Tibial artery (tissue), 4 donors: ENCODE data around the gene SNAPC4.
A peak's percentile ranks its signal among the peaks of the same experiment; 100 is the strongest.

Experiments used
- DNase-seq, 2 donors: peaks; one replicate each; pipeline ENCODE4 v3.0.0-alpha.2; 2019
- H3K27ac ChIP-seq, 2 donors: fragments of 200-600 bp; sonication (generic) in 1 of 2; 1 replicate in 1 of 2; 2 replicates in 1 of 2; pipeline ENCODE4 v1.5.1; 2018 to 2019; ENCODE audit warnings: mild to moderate bottlenecking in 1 of 2
- H3K27me3 ChIP-seq, 2 donors: fragments of 200-600 bp; sonication (generic) in 1 of 2; one replicate each; pipeline versions ENCODE4 v1.5.1 to v1.6.0; 2016 to 2019
- H3K36me3 ChIP-seq, 3 donors: fragments of 200-600 bp; sonication (generic) in 2 of 3; one replicate each; pipeline ENCODE4 v1.5.1; 2016 to 2019; ENCODE audit warnings: mild to moderate bottlenecking in 2 of 3
- H3K4me1 ChIP-seq, 4 donors: fragments of 200-600 bp; sonication (generic) in 2 of 4; 1 replicate in 3 of 4; 2 replicates in 1 of 4; pipeline ENCODE4 v1.5.1; 2016 to 2019
- H3K4me3 ChIP-seq, 2 donors: fragments of 200-600 bp; sonication (generic) in 1 of 2; 1 replicate in 1 of 2; 2 replicates in 1 of 2; pipeline ENCODE4 v1.5.1; 2018 to 2019; ENCODE audit warnings: mild to moderate bottlenecking in 2 of 2
- H3K9me3 ChIP-seq, 3 donors: fragments of 200-600 bp; sonication (generic) in 1 of 3; one replicate each; pipeline ENCODE4 v1.5.1; 2016 to 2019
- CTCF ChIP-seq, 2 experiments: fragments of 200-600 bp in 1 of 2; fragments of 450-650 bp in 1 of 2; IDR thresholded peaks; one replicate each; pipeline ENCODE4 v1.5.1; 2017 to 2019; ENCODE audit warnings: antibody characterized with exemption in 2 of 2, mild to moderate bottlenecking in 1 of 2, moderate library complexity in 1 of 2
- intact Hi-C: fragments of 100-400 bp; cut with DNase I; formaldehyde crosslinking; loops from one replicate; pipeline ENCODE4 v1.15.0; 2023; ENCODE audit warnings: low total_unique reads

Gene SNAPC4

DNA sequence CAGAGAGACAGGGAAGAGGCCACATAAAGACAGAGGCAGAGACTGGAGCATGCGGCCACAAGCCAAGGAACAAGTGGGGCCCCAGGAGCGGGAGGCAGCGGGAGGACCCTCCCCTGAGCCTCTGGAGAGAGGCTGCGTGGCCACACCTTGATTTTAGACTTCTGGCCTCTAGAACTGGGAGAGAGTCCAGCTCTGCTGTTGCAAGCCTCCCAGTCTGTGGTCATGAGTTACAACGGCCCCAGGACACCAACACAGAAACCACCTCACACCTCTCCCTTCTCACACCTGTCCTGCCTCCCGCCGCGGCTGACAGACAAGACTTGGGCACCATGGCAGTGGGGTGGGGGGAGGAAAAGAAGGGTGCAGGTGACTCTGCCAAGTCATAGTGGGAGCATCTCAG is 37.5 kb upstream of the SNAPC4 start:
- peak overlapping the region in 1 of 2 donors; percentile 95 for H3K4me3 ChIP-seq
- no peak overlapping the region for H3K27ac ChIP-seq
- peaks cover 0 to 35% (median 30%) of the 10 kb centered on the region in 4 donors for H3K4me1 ChIP-seq
- intact Hi-C loops, result no loop called here
- DNase-seq, result no peak
- TF ChIP-seq CTCF (IDR thresholded peaks at IDR 0.05), result no peak
- peaks cover 15 to 63% (median 30%) of the 10 kb centered on the region in 3 donors for H3K36me3 ChIP-seq
- no peaks in the 10 kb centered on the region for H3K27me3 ChIP-seq
- H3K9me3 ChIP-seq, result no peaks in the 10 kb centered on the region

DNA sequence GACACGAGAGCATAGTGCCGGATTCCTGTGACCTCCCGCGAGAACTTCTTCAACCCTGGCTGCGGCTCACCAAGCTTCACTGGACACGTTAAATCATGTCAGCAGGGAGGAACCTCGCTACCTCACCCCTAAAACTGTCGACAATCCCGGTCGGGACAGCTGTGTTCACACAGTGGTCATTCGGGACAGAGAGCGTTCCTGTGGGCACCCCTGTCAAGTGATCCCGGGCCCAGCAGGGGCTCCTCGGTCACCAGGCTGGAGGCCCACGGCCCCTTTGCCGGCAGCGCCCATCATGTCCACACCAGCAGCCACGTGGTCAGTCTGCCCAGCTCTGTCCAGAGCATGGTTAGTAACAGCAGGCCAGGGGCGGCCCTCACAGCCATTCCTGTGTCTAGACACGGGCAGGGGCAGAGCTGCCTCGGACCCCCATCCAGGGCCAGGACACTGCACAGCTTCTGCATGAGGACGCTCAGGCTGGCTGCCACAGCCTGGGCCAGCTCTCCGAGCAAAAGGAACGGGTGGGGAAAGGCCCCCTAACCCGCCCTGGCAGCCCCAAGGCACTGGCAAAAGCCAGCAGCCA is 36.2 kb upstream of the SNAPC4 start:
- no peak overlapping the region for H3K4me3 ChIP-seq
- peaks cover 0 to 35% (median 30%) of the 10 kb centered on the region in 4 donors for H3K4me1 ChIP-seq
- H3K36me3 ChIP-seq, result peaks cover 3 to 57% (median 25%) of the 10 kb centered on the region in 3 donors
- TF ChIP-seq CTCF (IDR thresholded peaks at IDR 0.05), result no peak
- H3K27ac ChIP-seq, result no peak overlapping the region
- no peaks in the 10 kb centered on the region for H3K27me3 ChIP-seq
- no peaks in the 10 kb centered on the region for H3K9me3 ChIP-seq
- DNase-seq, result no peak
- intact Hi-C loops, result no loop called here

DNA sequence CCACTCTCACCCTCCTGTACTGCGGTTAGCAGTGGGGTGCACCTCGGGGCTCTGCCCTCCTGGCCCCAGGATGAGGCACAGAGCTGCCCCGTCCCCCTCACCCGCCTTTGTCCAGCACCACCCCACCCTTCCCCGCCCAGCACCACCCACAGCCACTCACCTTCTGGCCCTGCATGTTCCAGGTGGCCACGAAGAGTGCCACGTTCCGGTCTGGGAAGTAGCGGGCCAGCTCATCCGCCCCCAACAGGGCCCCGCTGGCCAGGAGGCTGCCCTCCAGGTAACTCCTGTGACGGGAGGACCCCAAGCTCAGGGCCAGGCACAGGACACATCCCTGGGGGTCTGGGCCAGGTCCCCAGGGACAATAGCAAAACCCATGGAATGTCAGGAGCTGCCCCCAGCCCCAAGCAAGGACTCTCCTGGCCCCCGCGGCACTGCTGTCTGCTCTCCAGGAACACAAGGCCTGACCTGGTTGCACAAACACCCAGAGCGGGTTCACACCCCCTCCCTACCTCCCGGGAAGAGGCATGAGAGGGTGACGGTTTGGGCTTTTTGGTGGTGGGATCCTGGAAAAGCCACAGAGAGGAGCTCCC is 34.7 kb upstream of the SNAPC4 start:
- Histone ChIP-seq H3K9me3 (no peaks in the 10 kb centered on the region), H3K4me3 (no peak overlapping the region), H3K27me3 (no peaks in the 10 kb centered on the region), H3K27ac (no peak overlapping the region), H3K4me1 (peaks cover 0 to 30% (median 24%) of the 10 kb centered on the region in 4 donors), H3K36me3 (peaks cover 8 to 63% (median 30%) of the 10 kb centered on the region in 3 donors)
- intact Hi-C loops, result no loop called here
- no peak for DNase-seq
- no peak for TF ChIP-seq CTCF (IDR thresholded peaks at IDR 0.05)

- DNase-seq, result no peak
- Histone ChIP-seq H3K9me3 (no peaks in the 10 kb centered on the region), H3K4me1 (peaks cover 0 to 29% (median 24%) of the 10 kb centered on the region in 4 donors), H3K27me3 (no peaks in the 10 kb centered on the region), H3K27ac (no peak overlapping the region), H3K36me3 (peaks cover 8 to 70% (median 35%) of the 10 kb centered on the region in 3 donors), H3K4me3 (no peak overlapping the region)
- intact Hi-C loops, result no loop called here
- TF ChIP-seq CTCF (IDR thresholded peaks at IDR 0.05), result no peak
Observed at GRCh38 chr9:136433849-136434579, 34.0 kb upstream of the SNAPC4 start.

- TF ChIP-seq CTCF (IDR thresholded peaks at IDR 0.05), result no peak
- H3K27me3 ChIP-seq, result no peaks in the 10 kb centered on the region
- intact Hi-C loops, result no loop called here
- H3K36me3 ChIP-seq, result peaks cover 11 to 74% (median 39%) of the 10 kb centered on the region in 3 donors
- no peak overlapping the region for H3K27ac ChIP-seq
- no peaks in the 10 kb centered on the region for H3K9me3 ChIP-seq
- no peak overlapping the region for H3K4me3 ChIP-seq
- DNase-seq, result no peak
- peaks cover 0 to 20% (median 18%) of the 10 kb centered on the region in 4 donors for H3K4me1 ChIP-seq
Observed at GRCh38 chr9:136433043-136433715, 33.2 kb upstream of the SNAPC4 start.
